Measurements from ENCODE around the gene ITGB1BP1.

DNA sequence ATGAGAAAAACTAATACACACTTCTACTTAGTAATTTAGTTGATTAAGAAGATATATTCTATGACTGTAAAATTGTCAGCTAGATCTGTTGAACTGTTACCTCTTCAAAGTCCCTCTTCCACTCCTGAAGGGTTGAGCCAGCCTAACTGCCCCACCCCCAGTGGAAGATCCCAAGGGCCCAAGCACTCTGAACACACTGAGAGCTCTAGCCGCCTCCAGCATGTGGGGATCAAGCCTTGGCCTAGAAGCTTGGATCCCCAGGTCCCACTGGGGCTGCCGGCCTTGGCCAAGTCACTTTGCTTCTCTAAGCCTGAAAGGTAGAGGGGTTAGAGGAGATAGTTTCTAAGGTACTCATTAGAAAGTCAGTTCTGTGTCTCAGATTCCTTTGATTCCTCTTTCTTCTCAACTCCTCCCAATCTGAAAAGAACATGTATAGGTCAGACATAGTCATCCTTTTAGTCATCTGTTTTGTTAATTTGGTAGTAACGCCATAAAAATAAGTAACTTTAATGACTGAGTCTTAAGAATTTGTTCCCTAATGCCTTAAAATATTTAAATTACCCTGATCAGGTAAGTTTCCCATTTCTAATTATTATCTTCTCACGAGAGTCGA is 5.7 kb upstream of the ITGB1BP1 start:
- TF ChIP-seq, protein P1, sequence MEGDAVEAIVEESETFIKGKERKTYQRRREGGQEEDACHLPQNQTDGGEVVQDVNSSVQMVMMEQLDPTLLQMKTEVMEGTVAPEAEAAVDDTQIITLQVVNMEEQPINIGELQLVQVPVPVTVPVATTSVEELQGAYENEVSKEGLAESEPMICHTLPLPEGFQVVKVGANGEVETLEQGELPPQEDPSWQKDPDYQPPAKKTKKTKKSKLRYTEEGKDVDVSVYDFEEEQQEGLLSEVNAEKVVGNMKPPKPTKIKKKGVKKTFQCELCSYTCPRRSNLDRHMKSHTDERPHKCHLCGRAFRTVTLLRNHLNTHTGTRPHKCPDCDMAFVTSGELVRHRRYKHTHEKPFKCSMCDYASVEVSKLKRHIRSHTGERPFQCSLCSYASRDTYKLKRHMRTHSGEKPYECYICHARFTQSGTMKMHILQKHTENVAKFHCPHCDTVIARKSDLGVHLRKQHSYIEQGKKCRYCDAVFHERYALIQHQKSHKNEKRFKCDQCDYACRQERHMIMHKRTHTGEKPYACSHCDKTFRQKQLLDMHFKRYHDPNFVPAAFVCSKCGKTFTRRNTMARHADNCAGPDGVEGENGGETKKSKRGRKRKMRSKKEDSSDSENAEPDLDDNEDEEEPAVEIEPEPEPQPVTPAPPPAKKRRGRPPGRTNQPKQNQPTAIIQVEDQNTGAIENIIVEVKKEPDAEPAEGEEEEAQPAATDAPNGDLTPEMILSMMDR (IDR thresholded peaks at IDR 0.05; ENCODE audit: low read depth, low read length), result no peak
- TF ChIP-seq MYC (IDR thresholded peaks at IDR 0.05; ENCODE audit: low read depth, low read length) (no peak), POLR2A (IDR thresholded peaks at IDR 0.05; ENCODE audit: extremely low read depth, insufficient read length) (no peak)
- TF ChIP-seq, protein P2, sequence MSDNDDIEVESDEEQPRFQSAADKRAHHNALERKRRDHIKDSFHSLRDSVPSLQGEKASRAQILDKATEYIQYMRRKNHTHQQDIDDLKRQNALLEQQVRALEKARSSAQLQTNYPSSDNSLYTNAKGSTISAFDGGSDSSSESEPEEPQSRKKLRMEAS (IDR thresholded peaks at IDR 0.05; ENCODE audit: low read depth, low read length), result no peak
